Kidney capillary endothelial cell (primary cell): ENCODE data around the gene SMIM10L2A.
"Not testable (repeated sequence)": the region's sequence is repeated elsewhere in the genome, so short reads cannot be mapped to it uniquely, and the experiment has no call there.

ENCODE experiments used
- DNase-seq: peaks from one replicate; pipeline ENCODE4 v3.0.0-alpha.2; 2018; ENCODE audit warnings: low spot score

SMIM10L2A gene

DNA sequence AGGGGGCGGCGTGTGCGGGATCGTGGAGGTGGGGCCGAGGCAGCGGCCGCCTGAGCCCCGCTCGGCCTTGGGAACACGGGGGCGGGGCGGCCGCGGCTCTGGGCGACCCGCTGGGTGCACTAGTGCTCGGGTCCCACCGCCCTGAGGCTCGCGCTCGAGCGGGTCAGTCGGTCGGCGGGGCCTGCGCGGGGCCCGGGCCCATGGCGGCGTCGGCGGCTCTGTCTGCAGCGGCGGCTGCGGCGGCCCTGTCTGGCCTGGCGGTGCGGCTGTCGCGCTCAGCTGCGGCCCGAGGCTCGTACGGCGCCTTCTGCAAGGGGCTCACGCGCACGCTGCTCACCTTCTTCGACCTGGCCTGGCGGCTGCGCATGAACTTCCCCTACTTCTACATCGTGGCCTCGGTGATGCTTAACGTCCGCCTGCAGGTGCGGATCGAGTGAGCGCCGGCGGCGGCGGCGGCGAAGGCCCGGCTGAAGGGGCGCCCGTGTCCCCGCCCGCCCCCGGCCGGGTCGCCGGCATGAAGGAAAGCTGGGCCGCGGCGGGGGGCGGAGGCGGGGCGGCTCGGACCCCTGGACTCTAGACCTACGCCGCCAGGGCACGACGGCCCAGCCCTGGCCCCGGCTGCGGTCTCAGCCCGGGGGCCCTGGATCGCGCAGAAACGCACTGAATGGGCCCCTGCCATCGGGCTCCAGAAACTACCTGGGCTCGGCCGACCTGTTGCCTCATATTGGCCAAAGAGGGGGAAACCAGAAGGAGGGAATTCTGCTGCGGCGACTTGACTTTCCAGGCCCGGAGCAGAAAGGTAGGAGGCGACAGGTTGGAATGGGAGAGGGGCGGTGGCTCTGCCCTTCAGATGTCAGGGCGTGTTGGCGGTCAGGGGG lies at the start of gene SMIM10L2A:
Gene SMIM10L2A, plus strand, starts transcription at position 13 of the 878 bp plus-strand sequence. Its CDS starts 188 bp downstream, at position 201.
- no peak for DNase-seq

DNA sequence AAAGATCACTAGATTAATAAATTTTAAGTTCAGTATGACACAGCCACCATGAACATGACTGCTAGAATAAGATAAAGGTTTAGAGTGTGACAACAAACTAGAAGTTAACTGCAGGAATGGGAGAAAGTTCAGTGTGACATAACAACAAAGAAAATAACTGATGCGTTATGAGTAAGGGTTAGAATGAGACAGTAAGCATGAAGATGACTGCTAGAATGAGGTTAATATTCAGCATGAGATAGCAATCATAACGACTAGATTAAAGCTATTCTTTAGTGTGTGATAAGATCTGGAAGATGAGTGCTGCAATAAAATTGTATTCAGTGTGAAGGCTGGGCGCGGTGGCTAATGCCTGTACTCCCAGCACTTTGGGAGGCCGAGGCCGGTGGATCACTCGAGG lies 48.4 kb upstream of the SMIM10L2A start:
- DNase-seq = no peak

DNA sequence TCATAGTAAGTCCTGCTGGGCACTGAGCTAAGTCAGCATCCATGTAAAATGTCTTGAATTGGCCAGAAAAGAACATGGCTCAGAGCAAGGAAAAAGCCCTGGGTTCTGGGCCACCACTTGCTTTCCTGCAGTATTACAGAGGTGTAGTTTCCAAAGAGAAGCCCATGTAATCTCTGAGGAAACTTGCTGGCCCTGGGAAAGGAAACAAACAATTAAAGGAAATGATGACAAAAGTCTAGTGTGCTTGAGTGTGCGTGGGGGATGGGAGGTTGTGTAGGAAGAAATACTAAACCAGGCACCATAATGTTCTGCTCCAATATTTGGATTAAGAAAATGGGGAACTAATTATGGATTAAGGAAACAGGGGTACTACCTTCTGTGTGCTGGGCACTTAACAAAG lies 39.5 kb upstream of the SMIM10L2A start:
- peak; percentile 69 for DNase-seq

DNA sequence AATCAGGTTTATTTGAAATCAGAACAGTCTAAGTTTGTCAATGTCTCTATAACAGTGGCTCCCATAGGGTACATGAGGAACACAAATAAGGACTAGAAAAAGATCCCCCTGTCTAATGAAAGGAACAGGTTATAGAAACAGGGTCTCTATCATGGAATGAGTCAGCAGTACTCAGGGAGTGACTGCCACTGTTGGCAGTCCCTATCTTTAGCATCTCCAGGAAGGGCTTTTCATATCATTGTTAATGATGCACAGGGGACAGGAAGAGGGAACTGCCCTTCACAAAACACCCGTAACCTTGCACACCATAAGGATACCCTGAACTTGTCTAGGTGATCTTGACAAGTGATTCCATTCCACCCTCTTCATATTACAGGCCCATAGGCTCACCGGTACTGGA lies 38.5 kb upstream of the SMIM10L2A start:
- peak; percentile 16 for DNase-seq

DNA sequence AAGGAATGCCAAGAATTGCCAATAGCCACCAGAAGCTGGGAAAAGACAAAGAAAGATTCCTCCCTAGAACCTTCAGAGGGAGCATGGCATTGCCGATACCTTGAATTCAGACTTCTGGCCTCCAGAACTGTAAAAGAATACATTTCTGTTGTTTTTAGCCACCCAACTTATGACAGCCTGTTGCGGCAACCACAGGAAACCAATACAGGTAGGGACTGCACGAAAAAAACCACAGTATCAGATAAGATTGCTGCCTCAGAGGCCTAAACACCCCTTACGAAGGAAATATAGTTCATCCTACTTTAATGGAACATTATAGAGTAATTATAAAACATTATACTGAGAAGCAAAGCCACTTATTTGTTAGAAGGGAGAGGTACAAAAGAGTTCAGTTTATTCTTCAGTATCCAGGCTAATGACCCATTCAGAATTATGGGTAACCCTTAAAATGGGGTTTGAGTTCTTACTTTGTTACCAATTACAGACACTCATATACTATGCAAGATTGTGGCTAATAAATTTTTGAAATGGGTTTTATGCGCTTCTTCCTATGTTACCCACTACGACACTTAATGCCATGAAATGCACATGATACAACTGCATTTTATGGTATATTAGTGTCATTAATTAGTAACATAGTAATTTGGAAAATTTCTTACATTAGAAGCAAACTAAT lies 37.4 kb upstream of the SMIM10L2A start:
- no peak for DNase-seq

DNA sequence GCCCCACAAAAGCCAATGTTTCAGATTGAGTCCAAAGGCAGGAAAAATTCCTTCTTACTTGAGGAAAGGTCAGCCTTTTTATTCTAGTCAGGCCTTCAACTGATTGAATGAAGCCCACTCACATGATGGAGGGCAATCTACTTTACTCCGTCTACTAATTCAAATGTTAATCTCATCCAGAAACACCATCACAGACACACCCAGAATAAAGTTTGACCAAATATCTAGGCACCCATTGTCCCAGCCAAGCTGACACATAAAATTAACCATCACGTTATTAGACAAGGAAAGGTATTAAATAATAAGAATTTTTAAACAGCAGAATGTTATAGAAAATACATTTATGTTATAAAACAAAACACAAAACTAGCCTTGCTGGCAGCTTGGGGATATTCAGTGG lies 32.9 kb upstream of the SMIM10L2A start:
- no peak for DNase-seq

DNA sequence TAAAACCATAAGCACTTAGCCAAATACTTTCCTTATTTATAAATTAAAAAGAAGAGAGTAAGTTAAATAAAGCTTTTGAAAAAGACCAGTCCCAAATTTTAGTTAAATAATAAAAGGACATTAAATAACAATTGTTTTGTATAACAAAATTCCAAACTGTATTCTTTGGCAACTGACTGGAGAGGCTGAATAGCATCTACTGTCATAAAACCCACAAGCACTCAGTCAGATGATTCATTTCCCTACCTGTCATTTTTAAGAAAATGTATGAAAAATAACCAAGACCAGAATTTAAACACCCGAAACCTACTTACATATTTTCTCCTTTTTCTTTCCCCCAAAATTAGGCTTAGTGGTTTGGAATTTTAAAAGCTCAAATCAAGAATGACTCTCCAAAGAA lies 32.5 kb upstream of the SMIM10L2A start:
- peak; percentile 5 for DNase-seq

DNA sequence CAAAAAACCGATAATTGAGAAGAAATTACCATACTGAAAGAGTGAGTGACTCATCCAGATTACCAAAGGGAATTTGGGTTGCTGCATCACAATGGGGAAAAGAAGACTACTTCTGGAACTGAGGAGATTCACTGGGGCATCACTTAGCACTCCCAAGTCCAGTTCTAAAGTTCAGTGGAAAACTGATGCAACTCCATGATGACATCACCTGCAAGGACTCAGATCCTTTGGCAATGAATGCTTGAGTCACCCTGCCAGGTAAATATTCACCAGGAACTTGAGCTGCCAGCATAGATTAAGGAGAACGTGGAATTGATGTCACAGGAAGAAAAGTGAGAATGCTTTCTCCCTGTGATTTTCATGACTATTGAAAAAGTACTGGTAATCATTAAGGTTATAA lies 32.0 kb upstream of the SMIM10L2A start:
- no peak for DNase-seq

DNA sequence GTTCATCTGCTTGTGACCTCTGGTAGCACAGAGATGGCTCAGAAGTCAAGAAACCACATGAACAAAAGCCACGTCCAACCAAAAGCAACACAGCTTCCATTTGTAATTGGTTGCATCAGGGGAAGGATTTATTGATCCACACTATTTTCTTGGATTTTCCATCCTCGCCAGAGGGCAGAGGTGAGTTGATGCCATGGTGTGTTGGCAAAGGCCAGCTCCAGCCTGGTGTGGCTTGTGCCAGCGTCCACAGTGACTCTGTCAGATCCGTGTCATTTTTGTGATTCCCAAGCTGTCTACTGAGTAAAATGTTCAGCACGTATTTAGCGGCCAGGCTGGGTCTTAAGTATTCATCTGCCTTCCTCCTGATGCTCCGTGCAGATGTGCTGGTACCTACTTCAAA lies 30.0 kb upstream of the SMIM10L2A start:
- DNase-seq = no peak

DNA sequence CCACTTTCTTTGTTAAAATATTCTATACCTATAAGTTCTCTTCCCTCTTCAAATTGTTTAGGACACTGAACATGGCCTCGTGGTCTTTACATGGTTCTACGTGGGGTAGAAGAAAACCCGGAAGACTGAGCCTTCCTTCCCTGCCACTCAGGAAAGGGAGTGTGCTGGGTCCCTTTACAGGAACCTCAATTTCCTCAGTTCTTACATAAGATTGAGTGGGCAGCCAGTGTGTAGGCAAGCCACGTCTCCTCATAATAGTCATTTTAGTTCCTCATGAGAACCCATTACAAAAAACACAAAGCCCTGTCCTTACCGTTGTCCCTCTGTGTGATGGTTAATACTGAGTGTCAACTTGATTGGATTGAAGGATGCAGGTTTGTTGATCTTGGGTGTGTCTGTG lies 28.7 kb upstream of the SMIM10L2A start:
- DNase-seq = no peak

DNA sequence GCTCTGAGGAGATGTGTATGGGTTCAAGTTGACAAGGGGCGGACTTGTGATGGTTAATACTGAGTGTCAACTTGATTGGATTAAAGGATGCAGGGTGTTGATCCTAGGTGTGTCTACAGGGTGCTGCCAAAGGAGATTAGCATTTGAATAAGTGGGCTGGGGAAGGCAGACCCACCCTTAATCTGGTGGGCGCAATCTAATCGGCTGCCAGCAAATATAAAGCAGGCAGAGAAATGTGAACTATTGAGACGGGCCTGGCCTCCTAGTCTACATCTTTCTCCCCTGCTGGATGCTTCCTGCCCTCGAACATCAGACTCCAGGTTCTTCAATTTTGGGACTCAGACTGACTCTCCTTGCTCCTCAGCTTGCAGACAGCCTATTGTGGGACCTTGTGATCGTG lies 26.7 kb upstream of the SMIM10L2A start:
- DNase-seq = no peak

DNA sequence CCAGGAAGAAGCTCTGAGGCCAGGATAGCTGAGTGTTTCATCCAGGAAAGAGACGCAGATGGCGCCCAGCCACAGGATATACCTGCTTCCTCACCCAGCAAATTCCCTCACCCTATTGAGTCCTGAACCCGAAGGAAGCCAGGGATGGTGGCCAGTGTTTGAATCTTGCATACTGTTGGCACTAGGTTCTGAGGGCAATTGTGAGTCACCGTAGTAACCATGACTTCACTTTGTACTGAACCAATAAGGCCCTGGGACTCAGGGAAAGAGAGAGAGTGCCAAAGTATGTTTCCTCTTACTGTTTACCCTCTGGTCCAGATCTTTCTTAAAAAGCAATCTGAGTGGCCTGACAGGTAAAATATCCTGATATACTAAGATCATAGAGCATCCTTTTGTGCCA lies 25.6 kb upstream of the SMIM10L2A start:
- DNase-seq = peak; percentile 44

DNA sequence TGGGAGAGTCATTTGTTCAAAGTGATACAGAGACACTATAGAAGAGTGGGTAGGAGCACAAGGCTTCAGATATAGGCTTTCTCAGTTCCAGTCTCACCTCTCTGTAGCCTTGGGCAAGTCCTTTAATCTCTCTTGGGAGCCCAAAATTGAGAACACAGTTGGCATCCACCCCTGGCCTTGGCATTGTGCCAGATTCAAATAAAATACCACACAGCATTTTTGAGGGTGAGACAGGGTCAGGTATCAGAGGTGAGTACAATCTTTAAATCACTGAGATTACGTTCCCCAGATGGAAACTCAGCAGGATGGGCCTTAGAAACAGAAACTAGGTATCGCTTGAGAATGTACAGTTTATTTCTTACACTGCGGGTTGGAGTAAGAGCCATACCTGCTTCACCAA lies 25.2 kb upstream of the SMIM10L2A start:
- no peak for DNase-seq

DNA sequence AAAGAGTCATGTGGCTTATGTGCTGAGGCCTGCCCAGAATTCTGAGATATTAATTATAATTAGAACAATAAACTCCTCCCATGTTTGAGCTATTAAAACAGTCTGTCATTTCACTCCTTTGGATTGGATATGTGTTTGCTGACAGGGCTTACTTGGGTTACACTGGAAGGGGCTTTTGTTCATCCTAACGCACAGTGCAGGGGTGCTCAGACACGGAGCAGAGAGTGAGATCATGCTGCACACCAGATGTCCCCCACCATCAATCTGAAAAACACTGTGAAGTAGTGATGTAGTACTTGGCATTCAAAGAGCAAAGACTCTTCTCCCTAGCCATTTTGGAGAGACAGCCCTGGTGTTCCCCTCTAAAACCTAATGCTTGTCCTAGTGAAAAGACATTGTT lies 24.1 kb upstream of the SMIM10L2A start:
- DNase-seq = no peak

DNA sequence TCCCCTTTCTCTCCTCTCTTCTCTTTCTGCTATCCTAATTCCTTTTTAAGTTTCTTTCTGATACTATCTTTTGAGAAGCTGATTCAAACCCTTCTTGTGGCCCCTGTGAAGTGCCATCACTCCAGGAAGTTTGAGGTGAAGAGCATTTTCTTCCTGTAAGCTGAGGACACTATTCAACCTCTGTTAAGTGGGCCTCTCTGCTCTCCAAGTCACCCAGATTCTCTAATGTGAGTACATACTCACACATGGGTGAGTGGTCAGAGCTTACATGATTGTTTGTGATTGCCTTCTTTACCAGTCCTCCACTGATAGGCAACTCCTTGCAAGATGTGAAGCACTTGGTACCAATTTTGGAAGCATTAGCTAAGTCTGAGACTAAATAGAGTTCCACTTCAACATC lies 18.4 kb upstream of the SMIM10L2A start:
- DNase-seq = no peak

DNA sequence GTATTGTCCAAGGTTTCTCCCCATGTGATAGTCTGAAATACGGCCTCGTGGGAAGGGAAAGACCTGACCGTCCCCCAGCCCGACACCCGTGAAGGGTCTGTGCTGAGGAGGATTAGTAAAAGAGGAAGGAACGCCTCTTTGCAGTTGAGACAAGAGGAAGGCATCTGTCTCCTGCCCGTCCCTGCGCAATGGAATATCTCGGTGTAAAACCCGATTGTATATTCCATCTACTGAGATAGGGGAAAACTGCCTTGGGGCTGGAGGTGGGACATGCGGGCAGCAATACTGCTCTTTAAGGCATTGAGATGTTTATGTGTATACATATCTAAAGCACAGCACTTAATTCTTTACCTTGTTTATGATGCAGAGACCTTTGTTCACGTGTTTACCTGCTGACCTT lies 15.3 kb upstream of the SMIM10L2A start:
- not testable (repeated sequence) for DNase-seq

DNA sequence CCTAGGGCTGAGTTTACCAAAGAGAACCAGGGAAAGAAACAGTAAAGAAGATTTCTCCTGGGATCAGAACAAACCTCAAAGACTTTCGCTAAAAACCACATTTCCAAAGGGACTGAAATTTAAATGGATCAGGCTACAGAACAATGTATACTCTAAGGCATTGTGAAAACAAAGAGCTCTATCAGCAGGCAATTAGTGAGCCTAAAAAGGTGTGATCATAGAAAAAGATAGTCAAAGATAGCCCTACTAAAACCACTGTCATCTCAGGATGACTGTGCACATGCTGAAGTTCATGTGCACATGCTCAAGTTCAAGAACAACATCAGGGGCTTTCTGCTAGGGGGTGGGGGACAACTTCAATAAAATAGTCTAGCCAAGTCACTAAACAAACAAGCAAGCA lies 12.9 kb upstream of the SMIM10L2A start:
- no peak for DNase-seq

DNA sequence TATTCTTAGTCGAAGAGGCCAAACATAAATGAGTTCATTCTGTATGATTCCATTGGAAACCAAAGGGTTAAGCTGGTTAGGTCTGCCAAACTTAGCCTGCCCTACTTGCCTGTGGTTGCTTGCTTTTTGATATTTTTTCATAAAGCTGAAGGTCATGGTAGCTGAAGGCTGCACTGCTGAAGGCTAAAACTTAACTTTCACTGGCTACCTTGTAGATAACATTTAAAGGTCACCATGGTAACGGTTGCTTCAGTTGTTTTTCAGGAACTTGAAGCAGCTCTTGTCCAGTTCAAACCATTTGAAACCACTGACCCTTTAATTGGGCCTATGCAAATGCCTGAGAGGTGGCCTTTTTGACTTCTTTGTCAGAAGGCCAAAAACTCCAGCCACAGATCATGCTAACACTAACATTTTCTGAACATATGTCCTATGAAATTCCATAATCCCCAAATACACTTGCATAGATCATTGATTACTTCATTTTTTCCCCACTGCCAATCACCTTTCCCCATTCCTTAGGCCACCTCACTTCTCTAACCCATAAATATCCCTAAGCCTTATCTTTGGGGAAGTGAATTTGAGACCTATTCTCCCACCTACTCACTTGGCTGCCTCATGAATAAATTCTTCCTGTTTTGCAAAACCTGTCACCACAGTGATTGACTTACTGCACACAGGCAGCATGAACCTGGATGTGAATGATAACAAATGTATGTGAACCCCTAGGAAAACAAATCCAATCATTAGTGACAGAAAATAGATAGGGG lies 10.7 kb upstream of the SMIM10L2A start:
- no peak for DNase-seq

DNA sequence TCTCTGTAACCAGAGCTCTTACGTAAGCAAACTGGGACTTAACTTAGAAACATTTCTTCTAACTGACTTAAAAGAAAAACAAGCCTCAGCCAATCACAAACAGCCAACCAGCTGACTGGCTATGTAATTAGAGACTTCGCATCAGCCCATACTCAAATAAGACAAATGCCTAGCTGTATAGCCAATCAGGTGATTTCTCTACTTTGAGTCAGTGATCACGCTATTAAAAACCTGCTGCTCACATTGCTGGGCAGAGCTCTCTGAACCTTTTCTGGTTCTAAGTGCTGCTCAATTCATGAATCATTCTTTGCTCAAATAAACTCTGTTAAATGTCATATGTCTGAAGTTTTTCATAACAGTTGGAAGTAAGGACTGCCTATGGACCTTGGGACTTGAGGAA lies 9.9 kb upstream of the SMIM10L2A start:
- DNase-seq = no peak

DNA sequence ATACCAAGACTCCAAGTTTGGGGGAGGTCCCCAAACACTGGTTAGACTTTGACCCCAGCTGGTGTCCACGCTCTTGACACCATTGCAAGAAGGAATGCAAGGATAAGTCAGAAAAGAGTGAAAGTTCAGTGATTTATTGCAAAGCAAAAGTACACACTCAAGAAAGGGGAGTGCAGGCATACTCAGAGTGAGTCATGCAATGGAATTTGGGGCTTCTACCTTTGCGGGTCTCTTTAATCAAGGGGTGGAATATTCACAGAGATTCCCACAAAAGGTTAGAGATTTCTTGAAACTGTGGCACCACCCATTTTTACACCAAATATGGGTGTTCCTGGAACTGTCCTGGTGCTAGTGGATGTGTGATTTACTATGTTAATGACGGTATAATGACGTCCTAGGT lies 5.2 kb upstream of the SMIM10L2A start:
- no peak for DNase-seq

DNA sequence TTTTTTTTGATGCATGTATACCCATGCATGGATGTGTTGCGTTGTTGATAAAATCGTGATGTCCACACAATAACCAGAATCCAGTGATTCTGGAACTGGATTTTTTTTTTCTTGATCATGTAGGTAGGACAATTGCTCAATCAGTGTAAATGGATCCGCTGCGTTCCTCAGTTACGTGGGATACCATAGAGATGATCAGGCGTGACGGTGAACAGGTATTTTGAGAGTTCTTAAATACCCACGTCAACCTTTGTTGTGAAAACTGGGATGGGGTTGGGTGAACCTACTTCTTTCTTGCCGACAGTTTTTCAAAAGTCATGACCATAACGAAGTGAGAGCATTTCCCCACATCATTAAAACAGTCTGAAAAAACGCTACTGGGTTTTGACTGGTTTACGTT lies 913 bp upstream of the SMIM10L2A start:
- DNase-seq = no peak

DNA sequence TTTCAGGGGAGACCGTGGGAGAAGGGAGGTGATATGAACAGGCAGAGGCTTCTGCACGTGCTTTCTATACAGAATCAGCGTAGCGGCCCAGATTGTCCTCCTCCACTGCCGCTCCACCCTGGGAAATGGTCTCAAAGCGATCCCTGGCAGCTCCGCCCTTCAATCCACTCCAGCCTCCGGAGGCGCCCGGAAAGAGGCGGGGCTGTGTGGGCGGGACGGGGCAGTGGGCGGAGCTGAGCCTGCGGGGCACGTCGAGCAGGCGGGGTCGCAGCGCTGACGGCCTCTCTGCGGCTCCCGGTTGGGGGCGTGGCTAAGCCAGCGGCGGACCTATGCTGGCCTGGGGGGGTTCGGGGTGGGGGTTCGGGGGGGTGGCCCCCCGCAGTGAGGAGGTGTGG lies 210 bp upstream of the SMIM10L2A start:
- DNase-seq = peak; percentile 51

DNA sequence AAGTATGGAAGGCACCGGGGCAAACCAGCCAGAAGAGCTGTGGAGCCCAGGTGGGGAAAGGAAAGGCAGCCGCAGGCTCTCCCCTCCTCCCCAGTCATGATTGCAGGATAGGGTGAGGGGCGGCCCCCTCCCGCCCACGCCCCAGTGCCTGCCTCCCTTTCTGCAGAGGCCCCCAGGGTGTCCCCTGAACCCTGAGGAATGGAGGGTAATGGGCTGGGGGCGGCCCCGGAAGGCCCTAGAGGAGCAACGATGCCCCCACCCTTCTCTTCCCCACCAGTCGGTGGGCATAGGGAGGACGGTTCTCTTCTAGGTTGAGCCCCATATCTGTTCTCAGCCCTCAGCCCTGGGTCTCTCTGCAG lies 1.0 kb downstream of the SMIM10L2A start:
- DNase-seq = not testable (repeated sequence)
